CD8-positive, alpha-beta memory T cell (primary cell): ENCODE results near the gene TRIM33. TPM values are rescaled to one million over a fixed set of nuclear protein-coding genes. Genes with fewer than 3 reads are reported as not detected.

ENCODE experiments used
- CTCF ChIA-PET: fragments of 350-600 bp; sonication (Branson Sonifier 250); formaldehyde crosslinking; loops from one replicate; lab custom pipeline; 2021; ENCODE audit warnings: antibody characterized with exemption; lab: Charles Lee
- POLR2A ChIA-PET: fragments of 350-600 bp; sonication (Branson Sonifier 250); formaldehyde crosslinking; loops from one replicate; lab custom pipeline; 2021; ENCODE audit warnings: antibody characterized with exemption; lab: Charles Lee
- DNase-seq, 5 donors: peaks; one replicate each; pipeline versions ENCODE4 v3.0.0 to v3.0.0-alpha.2; 2020 to 2022; ENCODE audit warnings: mixed read lengths in 1 of 5
- H3K27ac ChIP-seq: one replicate; pipeline ENCODE4 v1.7.0; 2013; ENCODE audit warnings: low read depth, mild to moderate bottlenecking, low read length, moderate library complexity
- H3K27me3 ChIP-seq: 2 replicates; pipeline ENCODE4 v1.7.0; 2013; ENCODE audit warnings: low read length, mild to moderate bottlenecking; ENCODE audit not compliant: insufficient read depth, poor library complexity, severe bottlenecking
- H3K36me3 ChIP-seq: 2 replicates; pipeline ENCODE4 v1.7.0; 2013; ENCODE audit warnings: mild to moderate bottlenecking, low read length, moderate library complexity; ENCODE audit not compliant: insufficient read depth
- H3K4me1 ChIP-seq: 2 replicates; pipeline ENCODE4 v1.7.0; 2013; ENCODE audit warnings: mild to moderate bottlenecking, low read length, moderate library complexity; ENCODE audit not compliant: insufficient read depth
- H3K4me3 ChIP-seq: 2 replicates; pipeline ENCODE4 v1.7.0; 2013; ENCODE audit warnings: mild to moderate bottlenecking, low read length
- H3K9me3 ChIP-seq: 2 replicates; pipeline ENCODE4 v1.7.0; 2013; ENCODE audit warnings: mild to moderate bottlenecking, low read length
- H3K27ac Mint-ChIP-seq, 8 donors: one replicate each; pipeline ENCODE4 v1.8.0; 2020 to 2021; ENCODE audit warnings: mixed read lengths in 8 of 8, mild to moderate bottlenecking in 6 of 8, inconsistent platforms in 3 of 8, moderate library complexity in 3 of 8
- H3K27me3 Mint-ChIP-seq, 2 donors: one replicate each; pipeline ENCODE4 v1.8.0; 2020 to 2021; ENCODE audit warnings: mixed read lengths in 2 of 2, mild to moderate bottlenecking in 1 of 2, moderate library complexity in 1 of 2
- H3K36me3 Mint-ChIP-seq, 3 donors: one replicate each; pipeline ENCODE4 v1.8.0; 2020 to 2021; ENCODE audit warnings: mixed read lengths in 3 of 3, inconsistent platforms in 1 of 3, mild to moderate bottlenecking in 1 of 3
- H3K4me1 Mint-ChIP-seq, 3 donors: one replicate each; pipeline ENCODE4 v1.8.0; 2020 to 2021; ENCODE audit warnings: mixed read lengths in 3 of 3, inconsistent platforms in 1 of 3, mild to moderate bottlenecking in 1 of 3
- H3K4me3 Mint-ChIP-seq, 7 donors: one replicate each; pipeline ENCODE4 v1.8.0; 2020 to 2021; ENCODE audit warnings: mixed read lengths in 7 of 7, mild to moderate bottlenecking in 6 of 7, moderate library complexity in 4 of 7, inconsistent platforms in 2 of 7
- H3K9me3 Mint-ChIP-seq, 5 donors: one replicate each; pipeline ENCODE4 v1.8.0; 2020 to 2022; ENCODE audit warnings: mixed read lengths in 5 of 5, mild to moderate bottlenecking in 3 of 5, moderate library complexity in 2 of 5, inconsistent platforms in 1 of 5
- polyA plus RNA-seq: library from polyadenylated mRNA; unstranded; fragments of 300-500 nt; fragmentation: Illumina TruSeq; gene quantifications from one replicate; pipeline ENCODE4 v1.2.3, GENCODE V29; 2021
- total RNA-seq, 2 experiments: library from RNA; stranded (reverse); gene quantifications; one replicate each; pipeline ENCODE4 v1.2.3, GENCODE V29; 2021

TRIM33 gene
- total and polyA plus RNA-seq, 3 experiments from 2014 or later = 32.0 to 45.3 (median 35.6) TPM

GRCh38 chr1:114344656-114345055 lies 166.3 kb downstream of the TRIM33 start:
- Mint-ChIP-seq H3K4me1 (peaks cover 54 to 66% (median 62%) of the 10 kb centered on the region in 3 donors), H3K27me3 (peaks cover 0 to 1% of the 10 kb centered on the region in 2 donors), H3K4me3 (peak overlapping the region in 1 of 7 donors; percentile 20), H3K27ac (peak overlapping the region in 1 of 8 donors; percentile 1), H3K9me3 (peaks cover 0 to 2% (median 0%) of the 10 kb centered on the region in 5 donors), H3K36me3 (no peaks in the 10 kb centered on the region)
- ChIA-PET CTCF (interaction anchor here (4.6 kb wide), 1 partner anchor 15 kb away, joined by 30 read pairs; no protein-coding TSS in a partner anchor), POLR2A (no interaction called here)
- H3K4me1 ChIP-seq = peaks cover 57% of the 10 kb centered on the region
- H3K9me3 ChIP-seq = no peaks in the 10 kb centered on the region
- no peaks in the 10 kb centered on the region for H3K27me3 ChIP-seq
- no peak overlapping the region for H3K27ac ChIP-seq
- no peaks in the 10 kb centered on the region for H3K36me3 ChIP-seq
- H3K4me3 ChIP-seq = no peak overlapping the region
- no peak for DNase-seq

Other genes with a start within 250 kb of the TRIM33 start
- 10 to 100 TPM; 62.9 to 66.9 TPM for gene BCAS2, start 70.4 kb upstream of the TRIM33 start, total RNA-seq
- gene BCAS2, start 70.4 kb upstream of the TRIM33 start, polyA plus RNA-seq = 99.9 TPM
- under 1 TPM; 0.59 to 0.75 TPM for gene DENND2C, start 158.8 kb upstream of the TRIM33 start, total RNA-seq
- 0.47 TPM for gene DENND2C, start 158.8 kb upstream of the TRIM33 start, polyA plus RNA-seq
- gene AMPD1, start 184.3 kb upstream of the TRIM33 start, total RNA-seq = not detected
- not detected for gene AMPD1, start 184.3 kb upstream of the TRIM33 start, polyA plus RNA-seq
- gene NRAS, start 205.6 kb upstream of the TRIM33 start, total RNA-seq = 10 to 100 TPM; 77.6 to 78.2 TPM
- gene NRAS, start 205.6 kb upstream of the TRIM33 start, polyA plus RNA-seq = 27.1 TPM
- 100 to 1,000 TPM; 481 to 513 TPM for gene CSDE1, start 246.8 kb upstream of the TRIM33 start, total RNA-seq
- gene CSDE1, start 246.8 kb upstream of the TRIM33 start, polyA plus RNA-seq = 357 TPM